ENCODE data around the gene MAD1L1.
A peak's percentile ranks its signal among the peaks of the same experiment; 100 is the strongest.

MAD1L1 gene

DNA sequence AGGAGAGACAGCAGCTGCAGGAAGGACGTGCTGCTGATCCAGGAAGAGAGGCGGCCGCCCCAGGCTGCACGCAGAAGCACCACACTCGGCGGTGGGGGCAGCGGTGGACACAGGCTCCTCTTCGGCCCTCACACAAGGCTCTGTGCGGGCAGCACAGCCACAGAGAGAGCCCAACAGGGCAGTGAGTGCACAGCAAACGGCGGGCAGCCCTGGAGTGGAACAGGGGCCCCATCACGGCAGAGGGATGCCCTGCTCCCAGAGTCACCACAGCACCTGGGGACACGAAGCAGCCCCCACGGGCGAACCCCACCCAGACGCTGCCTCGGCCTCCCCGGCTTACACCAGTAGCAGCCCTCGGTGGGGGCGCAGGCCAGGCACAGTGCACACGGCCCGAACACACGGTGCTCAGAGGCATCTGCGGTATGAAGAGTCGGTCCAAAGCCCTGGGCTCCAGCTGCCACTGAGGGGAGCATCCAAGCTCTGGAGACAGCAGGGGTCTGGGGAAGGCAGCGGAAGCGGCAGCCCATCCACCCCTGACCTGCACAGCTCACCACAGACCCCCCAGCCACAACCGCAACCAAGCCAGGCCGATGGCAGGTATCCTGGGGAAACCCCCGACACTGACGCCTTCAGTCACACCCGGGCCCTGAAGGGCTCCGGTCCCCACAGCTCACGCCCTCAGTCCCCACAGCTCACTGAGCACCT lies 26.1 kb upstream of the MAD1L1 start:
- no peak for DNase-seq

DNA sequence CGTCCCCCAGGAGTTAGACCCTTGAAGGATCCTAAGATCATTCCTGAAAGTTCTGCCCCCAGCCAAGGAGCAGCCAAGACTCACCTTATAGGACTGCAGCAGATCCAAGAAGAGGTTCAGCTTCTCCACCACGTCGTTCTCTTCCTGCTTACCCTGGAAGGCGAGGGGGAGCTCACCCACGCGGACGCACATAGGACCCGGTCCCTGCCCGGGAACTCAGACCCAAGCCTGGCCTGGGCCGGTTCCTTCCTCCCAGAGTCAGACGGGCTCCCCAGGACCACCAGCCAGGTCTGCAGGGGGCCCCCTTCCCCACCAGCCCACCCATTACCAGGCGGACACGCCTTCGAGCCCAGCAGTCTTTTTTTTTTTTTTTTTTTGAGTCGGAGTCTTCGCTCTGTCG lies 24.9 kb upstream of the MAD1L1 start:
- no peak for DNase-seq

DNA sequence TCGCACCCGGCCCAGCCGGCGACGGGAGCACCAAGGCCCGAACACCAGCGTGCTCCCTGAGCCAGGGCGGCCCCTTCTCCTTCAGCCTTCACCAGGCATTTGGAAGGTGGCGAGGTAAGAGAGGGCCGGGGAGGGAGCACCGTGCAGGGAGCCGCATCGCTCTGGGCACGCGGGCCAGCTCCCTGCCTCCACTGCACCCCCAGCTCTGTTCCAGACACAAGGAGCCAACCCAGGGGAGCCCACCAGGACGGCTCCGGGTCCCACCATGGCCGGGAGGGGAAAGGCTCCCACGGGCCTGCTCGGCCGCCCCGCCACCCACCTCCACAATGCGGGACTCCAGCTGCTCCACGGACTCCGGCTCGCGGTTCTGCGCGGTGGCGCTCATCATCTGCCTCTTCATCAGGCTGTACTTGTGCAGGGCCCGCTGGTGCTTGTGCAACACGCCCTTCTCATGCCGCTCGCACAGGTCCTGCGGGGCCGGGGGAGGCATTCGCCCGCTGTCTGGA lies 24.4 kb upstream of the MAD1L1 start:
- DNase-seq = no peak

DNA sequence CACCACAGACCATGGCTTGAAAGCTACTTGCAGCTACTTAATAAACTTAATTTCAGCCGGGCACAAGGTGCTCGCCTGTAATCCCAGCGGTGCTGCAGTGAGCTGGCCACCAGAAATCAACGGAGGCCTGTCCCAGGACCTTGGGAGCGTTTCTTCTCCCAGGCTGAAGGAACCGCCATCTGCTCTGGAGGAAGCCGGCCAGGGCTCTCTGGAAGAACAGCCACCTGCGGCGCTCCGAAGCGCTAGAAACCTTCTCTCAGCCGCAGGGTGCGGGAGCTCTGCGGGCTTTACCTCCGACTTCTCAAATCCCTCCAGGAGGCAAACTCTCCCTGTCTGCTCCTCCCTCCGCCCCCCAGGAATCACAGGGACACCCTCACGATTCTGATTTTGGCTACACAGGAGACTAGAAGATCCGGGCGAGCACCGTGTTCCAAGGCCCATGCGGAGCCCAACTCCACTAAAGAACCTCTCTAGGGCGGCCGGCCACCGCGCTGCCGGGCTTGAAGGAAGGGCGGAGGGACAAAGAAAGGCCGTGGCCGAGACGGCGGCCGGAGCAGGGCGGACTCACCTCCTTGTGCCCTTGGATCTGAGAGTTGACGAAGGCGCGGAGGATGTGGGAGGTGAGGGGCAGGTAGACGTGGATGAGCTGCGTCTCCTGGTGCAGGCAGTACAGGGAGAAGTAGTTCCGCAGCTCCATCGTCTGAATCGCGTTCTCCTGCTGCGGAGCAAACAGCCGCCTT lies 23.7 kb upstream of the MAD1L1 start:
- DNase-seq = no peak

DNA sequence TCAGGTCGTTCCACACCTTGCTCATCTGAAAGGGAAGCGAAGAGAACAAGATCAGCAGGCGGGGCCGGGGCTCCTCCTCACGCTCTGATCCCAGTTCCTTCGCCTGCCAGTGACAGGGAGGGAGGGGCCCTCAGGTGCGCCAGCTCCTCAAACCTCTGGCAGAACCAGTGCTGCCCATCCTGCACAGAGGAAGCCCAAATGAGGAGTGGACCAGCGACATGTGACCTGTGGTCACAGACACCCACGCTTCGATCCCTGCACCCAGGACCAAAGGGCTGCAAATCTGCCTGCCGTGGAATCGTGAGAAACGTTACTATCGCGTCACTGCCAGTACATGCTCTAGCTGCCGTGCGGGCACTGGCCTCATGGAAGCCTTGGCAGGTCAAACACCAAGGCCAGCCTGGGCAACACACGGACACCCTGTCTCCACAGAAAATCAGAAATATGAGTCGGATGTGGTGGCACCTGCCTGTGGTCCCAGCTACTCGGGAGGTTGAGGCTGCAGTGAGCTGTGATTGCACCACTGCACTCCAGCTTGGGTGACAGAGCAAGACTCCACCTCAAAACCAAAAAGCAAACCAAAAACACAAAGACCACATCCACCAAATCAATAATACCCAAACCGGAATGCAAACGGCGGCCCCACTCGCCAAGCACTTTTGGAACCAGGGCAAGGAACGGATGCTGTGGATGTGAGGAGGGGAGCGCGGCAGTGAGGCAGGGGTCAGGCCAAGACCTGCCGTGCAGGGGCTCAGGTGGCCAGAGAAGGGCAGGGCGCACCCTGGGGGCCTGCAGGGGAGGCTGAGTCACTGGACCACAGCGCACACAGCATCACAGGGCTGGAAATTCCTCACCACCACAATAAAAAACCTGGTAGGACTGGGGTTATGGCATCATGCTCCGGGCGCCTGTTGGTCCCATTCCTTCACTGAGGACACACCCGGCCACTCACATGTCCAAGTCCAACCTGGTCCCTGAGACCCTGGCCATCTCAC lies 22.7 kb upstream of the MAD1L1 start:
- DNase-seq = no peak

DNA sequence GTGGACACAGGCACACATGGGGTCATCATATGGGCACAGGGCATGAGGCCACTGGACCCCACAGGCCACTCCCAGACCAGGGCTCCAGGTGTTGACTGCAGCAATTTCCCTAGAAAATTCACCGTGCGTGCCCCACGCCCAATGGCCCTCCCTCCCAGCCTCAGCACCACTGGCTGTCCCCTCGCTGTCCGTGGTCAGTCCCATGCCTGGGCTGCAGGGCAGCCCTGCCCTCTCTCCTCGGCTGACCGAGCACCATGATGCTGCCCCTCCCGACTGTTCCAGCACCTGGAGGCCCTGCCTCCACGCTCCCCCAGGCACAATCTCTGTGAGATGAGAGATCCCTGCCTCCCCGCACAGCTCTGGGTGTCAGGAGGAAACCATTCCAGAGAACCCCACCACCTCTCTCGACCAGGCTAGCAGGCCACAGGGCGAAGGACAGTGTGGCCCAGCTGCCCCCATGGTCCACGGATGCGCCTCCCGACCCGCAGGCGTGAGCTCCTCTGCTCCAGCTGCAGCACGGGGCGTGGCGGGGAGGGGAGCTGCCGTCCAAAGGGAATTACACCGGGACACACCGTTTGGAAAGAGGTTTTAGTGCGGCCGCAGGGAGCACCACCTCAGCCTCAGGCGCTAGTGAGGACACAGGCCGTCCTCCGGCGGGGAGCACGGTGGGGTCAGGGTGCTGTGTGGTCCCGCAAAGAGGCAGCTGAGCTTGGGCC lies 21.8 kb upstream of the MAD1L1 start:
- DNase-seq = no peak

DNA sequence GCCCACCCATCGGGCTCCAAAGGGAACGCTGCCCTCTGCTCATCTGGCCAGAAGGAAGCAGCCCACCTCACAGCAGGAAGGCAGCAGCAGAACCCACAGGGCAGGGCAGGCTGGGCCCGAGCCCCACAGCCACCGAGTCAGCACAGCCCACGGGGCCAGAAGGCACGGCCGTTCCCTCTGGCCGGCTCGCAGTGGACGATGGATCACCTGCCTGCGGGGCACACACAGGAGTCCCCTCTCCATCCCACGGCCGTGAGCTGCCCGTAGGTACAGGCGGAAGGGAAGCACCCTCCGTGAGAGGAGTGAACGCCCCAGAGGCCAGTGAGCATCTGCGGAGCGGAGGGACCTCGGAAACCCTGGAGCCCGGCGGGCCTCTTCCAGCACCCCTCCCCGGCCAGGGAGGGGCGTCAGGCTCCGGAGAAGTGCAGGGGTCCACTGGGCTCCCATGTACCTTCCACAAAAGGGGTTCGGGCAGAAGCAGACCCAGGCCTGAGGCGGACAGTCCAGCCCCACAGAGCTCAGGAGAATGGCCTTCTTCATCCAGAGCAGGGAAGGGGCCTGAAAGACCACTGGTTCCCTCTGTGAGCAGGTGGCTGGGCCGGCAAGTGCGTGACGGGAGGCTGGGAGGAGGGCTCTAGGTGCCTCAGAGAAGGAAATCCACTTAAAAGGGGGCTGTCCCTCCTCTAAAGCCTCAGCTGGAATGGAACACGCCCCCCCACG lies 20.9 kb upstream of the MAD1L1 start:
- DNase-seq = no peak

DNA sequence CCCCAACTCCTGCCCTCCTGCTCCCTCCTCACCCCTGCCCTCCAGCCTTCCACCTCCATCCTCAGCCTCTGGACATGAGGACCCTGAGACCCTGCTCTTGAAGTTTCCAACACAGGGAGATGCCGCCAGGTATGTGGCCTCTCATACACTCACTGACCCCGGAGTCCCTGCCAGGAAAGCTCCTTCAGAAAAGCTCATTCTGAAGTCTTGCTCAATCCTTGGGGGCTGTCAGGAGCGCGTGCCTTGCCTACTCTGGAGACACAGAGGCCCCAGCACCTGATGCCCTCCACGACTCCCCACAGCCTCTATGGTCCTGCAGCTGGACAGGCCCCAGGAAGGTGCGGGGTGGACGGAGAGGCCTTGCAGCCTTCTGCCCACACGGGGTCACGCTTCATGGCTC lies 20.3 kb upstream of the MAD1L1 start:
- no peak for DNase-seq

DNA sequence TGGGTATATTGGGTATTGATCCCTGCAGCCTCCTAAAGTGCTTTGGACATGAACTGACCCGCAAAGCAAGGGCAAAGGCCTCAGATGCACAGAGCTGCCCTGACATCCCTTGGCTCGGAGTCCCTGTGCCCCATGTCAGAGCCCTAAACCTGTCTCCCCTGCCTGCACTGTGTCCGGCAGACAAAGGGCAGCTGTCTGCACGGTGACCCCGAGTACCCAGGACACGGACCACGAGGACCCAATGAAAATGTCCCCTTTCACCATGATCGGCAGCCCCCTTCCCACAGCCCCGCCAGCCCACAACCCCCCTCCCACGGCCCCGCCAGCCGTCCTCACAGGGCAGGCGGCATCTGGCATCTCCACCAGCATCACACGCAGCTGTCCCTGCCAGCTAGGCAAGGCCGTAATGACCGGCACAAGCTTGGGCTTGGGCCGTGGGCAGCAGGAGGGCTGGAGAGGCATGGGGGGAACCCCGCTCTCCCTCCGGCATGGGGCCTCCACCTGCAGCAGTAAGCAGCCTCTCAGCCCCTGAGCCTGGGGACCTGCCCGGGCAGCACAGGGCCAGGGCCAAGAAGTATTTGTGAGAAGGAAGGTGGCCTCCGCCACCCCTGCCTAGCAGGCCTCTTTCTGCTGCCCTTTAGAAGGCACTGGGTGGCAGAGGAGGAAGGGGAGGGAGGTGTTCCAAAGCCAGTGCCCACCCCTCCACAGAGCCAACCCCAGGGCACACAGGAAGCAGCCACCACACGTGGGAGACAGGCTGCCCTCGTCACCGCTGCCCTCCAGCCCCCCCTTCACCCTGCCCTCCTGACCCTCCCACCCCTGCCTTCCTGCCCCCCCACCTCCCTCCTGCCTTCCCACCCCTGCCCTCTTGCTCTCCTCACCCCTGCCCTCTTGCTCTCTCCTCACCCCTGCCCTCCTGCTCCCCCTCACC lies 19.4 kb upstream of the MAD1L1 start:
- peak in 4 of 56 donors; percentile 17 to 40 (median 26) for DNase-seq

DNA sequence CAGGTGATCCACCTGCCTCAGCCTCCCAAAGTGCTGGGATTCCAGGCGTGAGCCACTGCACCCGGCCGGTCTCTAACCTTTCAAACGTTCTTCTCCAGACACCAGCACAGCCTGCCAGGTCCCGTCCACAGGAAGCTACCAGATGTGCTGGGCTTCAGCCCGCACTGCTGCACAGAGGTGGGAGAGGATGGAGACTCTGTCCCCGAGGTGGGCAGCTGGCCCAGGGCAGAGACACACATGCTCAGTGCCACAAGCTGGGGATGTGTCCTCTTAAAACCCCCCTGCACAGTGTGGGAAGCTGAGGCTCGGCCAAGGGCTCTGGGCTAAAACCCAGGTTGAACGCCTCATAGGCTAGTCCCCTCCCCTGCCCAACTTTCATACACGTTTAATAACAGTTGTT lies 18.6 kb upstream of the MAD1L1 start:
- no peak for DNase-seq

DNA sequence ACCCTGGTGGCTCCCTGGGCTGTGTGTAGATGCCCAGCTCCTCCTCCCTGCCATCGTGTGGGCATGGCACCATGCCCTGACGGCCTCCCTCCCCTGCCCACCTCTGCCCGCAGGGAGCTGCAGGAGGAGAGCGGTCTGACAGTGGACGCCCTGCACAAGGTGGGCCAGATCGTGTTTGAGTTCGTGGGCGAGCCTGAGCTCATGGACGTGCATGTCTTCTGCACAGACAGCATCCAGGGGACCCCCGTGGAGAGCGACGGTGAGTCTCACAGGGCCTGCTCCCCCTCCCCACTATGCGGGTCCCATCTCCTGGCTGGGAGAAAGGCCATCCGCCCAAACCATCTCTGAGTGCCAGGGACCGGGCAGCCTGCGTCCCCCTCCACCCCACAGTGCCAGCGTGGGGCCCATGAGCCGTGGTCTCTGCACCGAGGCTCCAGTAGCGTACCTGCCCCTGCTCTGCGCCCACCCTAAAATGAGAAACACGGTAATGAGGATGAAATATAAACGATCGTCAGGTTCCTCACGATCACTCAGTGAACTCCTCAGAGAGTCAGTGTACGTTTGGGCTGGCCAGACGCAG lies 17.1 kb upstream of the MAD1L1 start:
- DNase-seq = no peak

DNA sequence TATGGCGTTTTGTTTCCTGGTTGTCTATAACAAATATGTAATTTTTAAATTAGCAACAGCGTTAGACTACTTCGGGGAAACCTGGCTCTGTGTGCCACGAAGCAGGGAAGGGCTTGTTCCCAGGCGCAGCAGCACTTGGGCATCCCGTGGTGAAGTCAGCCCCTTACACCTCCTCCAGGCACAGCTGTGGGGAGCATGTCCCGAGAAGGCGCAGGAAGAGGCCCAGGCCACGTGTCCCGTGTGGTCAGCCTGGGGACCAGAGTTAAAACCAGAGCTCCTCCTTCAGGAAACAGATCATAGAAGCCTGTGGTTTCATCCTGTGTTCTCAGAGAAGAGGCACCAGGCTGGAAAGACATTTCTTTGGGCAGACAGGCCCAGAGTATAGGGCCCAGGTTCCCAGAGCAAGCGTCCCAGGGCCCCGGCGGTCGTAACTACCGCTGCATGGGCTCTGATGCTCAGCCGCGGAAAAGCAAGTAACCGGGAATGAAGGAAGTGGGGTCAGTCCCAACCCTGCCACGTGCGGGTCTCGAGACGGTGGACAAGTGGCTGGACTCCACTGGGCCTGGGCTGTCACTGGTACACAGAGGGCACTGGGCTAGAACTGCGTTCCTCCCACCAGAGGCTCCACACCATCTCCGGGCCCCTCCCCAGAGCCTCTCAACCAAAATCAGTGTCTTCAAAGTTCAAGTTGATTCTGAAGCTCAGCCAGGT lies 16.4 kb upstream of the MAD1L1 start:
- peak in 16 of 56 donors; percentile 16 to 50 (median 28) for DNase-seq

DNA sequence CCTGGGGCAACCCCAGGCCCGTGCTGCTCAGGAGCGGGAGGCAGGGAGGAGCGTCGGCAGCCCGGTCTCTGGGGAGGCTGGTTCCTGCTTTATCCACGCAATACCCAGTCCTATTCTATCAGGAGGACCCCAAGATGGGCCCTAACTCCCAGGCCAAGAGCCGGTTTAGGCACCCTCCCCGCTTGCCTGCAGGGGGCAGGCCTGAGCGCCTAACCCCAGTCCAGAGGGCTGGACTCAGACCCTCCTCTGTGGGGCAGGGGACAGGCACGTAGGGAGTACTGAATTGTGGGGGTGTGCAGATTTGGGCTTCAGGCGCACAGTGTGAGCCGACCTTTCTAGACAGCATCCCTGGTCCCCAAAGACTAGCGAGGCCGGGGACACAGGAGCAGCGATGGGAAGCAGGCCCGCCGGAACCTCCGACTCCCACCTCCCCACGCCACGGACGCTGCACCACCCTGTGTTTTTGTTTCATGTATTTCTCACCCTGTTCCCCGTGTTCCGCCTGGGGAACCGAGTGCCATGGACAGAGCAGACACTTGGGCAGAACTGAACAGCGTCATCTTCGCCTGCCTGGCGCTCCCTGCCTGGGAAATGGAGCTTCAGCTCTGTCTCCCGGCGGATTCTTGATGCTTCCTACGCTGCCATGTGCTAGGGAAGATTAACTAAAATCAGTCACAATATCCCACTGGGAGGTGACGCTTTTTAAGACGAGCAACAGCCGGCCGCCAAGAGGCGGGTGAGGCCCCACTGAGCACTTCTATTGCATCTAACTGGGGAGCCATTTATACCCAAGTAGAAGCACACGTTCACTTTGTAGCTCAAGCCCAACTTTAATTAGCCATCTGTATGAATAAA lies 14.6 kb upstream of the MAD1L1 start:
- peak in 4 of 56 donors; percentile 9 to 30 (median 18) for DNase-seq

DNA sequence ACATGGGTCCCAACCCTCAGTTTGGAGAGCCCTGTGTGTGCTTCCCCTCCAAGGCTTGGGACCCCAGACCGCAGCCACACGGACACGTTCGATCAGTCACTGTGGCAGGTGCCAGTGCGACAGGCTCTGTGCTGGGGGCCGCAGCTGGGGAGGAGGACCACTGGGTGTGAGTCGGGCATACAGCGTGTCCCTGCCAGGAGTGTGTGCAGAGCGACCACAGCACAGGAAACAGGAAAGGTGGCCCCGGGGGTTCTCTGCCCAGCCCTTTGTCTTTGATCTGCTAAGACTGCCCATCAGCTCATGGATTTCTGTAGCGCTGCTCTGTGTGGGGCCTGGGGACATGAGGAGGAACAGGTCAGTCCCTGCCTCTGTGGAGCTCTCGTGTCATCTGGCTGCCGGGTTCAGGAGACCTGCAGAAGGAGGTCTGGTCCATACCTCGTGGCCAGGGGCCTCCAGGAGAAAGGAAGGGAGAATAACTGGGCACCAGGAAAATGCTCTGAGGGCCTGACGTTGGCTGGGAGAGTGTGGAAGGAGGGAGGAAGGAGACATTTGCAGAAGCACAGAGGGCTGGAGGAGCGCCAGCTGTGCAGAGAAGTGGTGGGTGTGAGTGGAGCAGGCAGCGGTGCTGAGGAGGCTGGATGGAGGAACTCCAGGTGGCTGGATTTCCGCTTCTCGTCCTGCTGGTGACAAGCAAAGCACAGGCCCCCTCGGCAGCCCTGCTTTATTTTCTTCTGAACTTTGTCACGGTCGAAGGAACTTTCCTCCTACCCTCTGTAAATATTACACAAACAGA lies 13.3 kb upstream of the MAD1L1 start:
- peak in 10 of 56 donors; percentile 14 to 45 (median 24) for DNase-seq

DNA sequence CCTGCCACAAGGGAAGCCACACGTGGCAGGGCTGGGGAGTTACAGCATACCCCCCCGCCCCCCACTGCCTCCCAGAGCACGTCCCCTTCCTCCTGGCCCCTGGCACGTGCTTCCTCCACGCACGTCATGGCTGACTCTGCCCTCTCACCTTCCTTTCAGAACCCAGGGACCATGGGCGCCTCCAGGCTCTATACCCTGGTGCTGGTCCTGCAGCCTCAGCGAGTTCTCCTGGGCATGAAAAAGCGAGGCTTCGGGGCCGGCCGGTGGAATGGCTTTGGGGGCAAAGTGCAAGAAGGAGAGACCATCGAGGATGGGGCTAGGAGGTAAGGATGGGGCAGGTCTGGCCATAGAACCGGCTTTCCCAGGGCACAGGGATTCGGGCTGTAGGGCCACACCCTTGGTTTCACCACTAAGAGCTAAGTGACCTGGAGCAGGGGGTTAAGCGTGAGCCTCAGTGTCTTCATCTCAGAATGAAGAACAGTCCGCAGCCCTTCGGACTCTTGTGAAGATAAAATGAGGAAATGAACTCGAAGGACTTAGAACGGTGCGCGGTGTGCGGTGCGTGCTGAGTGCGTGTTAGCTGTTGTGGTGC lies 11.8 kb upstream of the MAD1L1 start:
- peak in 1 of 56 donors; percentile 30 for DNase-seq

DNA sequence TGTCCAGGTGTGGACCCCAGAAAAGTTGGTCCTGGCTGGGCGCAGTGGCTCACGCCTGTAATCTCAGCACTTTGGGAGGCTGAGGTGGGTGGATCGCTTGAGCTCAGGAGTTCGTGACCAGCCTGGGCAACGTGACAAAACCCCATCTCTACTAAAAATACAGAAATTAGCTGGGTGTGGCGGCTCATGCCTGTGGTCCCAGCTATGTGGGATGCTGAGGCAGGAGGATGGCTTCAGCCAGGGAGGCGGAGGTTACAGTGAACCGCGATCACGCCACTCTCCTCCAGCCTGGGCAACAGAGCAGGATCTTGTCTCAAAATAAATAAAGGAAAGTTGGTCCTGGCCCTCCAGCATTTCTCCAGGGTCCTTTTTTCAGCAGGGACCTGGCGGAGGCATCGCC lies 10.7 kb upstream of the MAD1L1 start:
- no peak for DNase-seq
